Measurements from ENCODE around the gene ZNF18.

The ZNF18 gene

GRCh38 chr17:11997147-11997971, at the start of gene ZNF18:
Gene ZNF18 (minus strand): TSS chr17:11997475. CDS start chr17:11992829, 4,646 bp downstream.
- DNase-seq = peak; percentile 97
- ATAC-seq = peak; percentile 99

GRCh38 chr17:12046786-12047185, 49.5 kb upstream of the ZNF18 start:
- DNase-seq (no peak), ATAC-seq (no peak)

GRCh38 chr17:12043702-12044101, 46.4 kb upstream of the ZNF18 start:
- no peak for ATAC-seq
- no peak for DNase-seq

GRCh38 chr17:12041312-12041711, 44.0 kb upstream of the ZNF18 start:
- ATAC-seq = peak; percentile 76
- DNase-seq = no peak

- DNase-seq (no peak), ATAC-seq (no peak)
Measured at GRCh38 chr17:12040478-12040877, 43.2 kb upstream of the ZNF18 start.

GRCh38 chr17:12037970-12038369, 40.7 kb upstream of the ZNF18 start:
- DNase-seq (no peak), ATAC-seq (no peak)

GRCh38 chr17:12035673-12036072, 38.4 kb upstream of the ZNF18 start:
- ATAC-seq (no peak), DNase-seq (no peak)

- no peak for ATAC-seq
- DNase-seq = no peak
Measured at GRCh38 chr17:12034538-12034937, 37.3 kb upstream of the ZNF18 start.

GRCh38 chr17:12028611-12029010, 31.3 kb upstream of the ZNF18 start:
- DNase-seq (no peak), ATAC-seq (no peak)

- no peak for DNase-seq
- ATAC-seq = no peak
Measured at GRCh38 chr17:12027658-12028057, 30.4 kb upstream of the ZNF18 start.

GRCh38 chr17:12024327-12024726, 27.1 kb upstream of the ZNF18 start:
- DNase-seq = no peak
- ATAC-seq = no peak

GRCh38 chr17:12022310-12022709, 25.0 kb upstream of the ZNF18 start:
- no peak for DNase-seq
- no peak for ATAC-seq

GRCh38 chr17:12021623-12022140, 24.4 kb upstream of the ZNF18 start:
- no peak for ATAC-seq
- DNase-seq = no peak

- DNase-seq (peak; percentile 95), ATAC-seq (peak; percentile 99)
Measured at GRCh38 chr17:12020642-12021622, 23.7 kb upstream of the ZNF18 start, which contains the start of gene MAP2K4. Gene MAP2K4 (plus strand): TSS chr17:12020877. CDS start chr17:12020887, 10 bp downstream.

- DNase-seq = no peak
- no peak for ATAC-seq
Measured at GRCh38 chr17:12007466-12007865, 10.2 kb upstream of the ZNF18 start.

GRCh38 chr17:11999696-12000095, 2.4 kb upstream of the ZNF18 start:
- DNase-seq (no peak), ATAC-seq (no peak)

GRCh38 chr17:11997972-11998233, 628 bp upstream of the ZNF18 start:
- no peak for ATAC-seq

GRCh38 chr17:11996722-11997146, 541 bp downstream of the ZNF18 start:
- ATAC-seq (peak; percentile 58), DNase-seq (no peak)

More at GRCh38 chr17:11997972-11998233, 628 bp upstream of the ZNF18 start:
- no peak for DNase-seq

- ATAC-seq = no peak
- DNase-seq = no peak
Measured at GRCh38 chr17:11991461-11991860, 5.8 kb downstream of the ZNF18 start.

GRCh38 chr17:11990363-11990983, 6.8 kb downstream of the ZNF18 start:
- no peak for DNase-seq
- no peak for ATAC-seq

GRCh38 chr17:11986942-11987329, 10.3 kb downstream of the ZNF18 start:
- ATAC-seq = no peak
- DNase-seq = no peak

GRCh38 chr17:11986179-11986941, 10.9 kb downstream of the ZNF18 start:
- ATAC-seq (no peak), DNase-seq (no peak)

Data from stimulated activated naive CD8-positive, alpha-beta T cell treated with anti-CD3 and anti-CD28 coated beads, Interleukin-15, Interleukin-2, amounts not matched to agents 100 U/mL and 50 U/mL, for 24 hours (primary cell).